Activated CD8-positive, alpha-beta memory T cell treated with anti-CD3 and anti-CD28 coated beads for 4 hours (primary cell): ENCODE results near the gene CRYBG3.

Experiments used
- DNase-seq, 2 donors: peaks; one replicate each; pipeline ENCODE4 v3.0.0-alpha.2; 2020; ENCODE audit warnings: low read depth in 2 of 2

The CRYBG3 gene

DNA sequence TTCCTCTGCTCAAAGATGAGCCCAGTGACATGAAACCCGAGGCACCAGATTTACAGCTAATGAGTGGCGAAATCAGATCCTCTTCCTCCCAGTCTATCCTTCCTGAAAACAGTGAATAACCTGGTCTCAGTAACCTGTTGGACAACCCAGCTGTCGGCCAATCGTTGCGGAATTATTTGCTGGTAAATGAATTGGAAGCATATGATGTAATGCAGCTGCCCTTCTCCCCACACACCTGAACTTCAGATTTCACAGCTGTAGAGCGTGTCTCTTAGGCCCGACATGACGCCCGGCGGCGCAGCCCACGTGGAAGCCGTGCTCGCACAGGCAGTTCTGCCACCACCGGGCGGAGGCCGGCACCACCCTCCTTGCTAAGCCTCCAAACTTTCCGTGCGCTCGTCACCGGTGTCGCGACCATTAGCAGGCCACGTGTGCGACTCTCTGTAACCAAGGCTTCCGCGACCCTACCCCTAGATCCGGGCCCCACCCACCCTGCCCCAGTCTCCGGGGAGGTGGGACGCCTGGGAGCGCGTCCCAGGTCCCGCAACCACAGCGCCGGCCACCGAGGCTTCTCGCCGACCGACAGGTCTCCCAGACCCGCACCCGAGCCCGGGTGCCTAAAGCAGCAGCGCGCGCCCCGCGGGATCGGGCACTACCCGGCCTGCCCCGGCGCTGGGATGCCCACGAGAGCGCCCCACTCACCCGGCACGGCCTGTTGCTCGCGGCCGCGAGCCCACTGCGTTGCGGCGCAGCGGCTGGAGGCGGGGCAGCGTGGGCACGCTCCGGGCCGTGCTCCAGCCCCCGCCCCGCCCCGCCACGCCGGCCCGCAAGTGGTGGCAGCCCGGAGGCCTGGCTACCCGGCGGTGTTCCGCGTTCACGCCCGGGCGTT is 150.1 kb downstream of the CRYBG3 start, which contains the start of gene RIOX2:
TSS of gene RIOX2 (minus strand) at position 753 of the 889 bp plus-strand sequence. CDS start 4,838 bp downstream, outside the sequence.
- DNase-seq: peak; percentile 50 to 66

- DNase-seq: no peak
Measured at GRCh38 chr3:97972976-97973375, 151.2 kb downstream of the CRYBG3 start.

- DNase-seq: no peak
Measured at GRCh38 chr3:97974996-97975395, 153.2 kb downstream of the CRYBG3 start.

GRCh38 chr3:97975466-97975865 is 153.7 kb downstream of the CRYBG3 start:
- DNase-seq: no peak

DNA sequence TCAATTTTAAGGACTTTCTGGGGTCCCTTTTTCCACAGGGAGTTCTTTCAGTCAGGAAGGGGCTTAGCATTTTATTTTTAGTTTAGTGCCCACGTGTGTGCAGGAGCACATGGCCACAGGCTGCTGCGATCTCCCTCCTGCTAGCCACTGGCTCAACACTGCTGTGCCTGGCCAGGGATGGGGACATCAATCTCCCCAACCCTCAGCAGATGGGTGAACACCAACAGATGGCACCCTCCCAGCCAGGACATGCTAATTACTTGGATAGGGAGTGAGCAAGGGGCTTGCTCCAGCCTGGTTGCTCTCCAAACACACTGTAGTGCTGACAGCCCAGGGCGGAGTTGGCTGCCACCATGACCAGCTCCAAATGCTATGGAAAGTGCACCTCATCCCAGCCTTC is 157.8 kb downstream of the CRYBG3 start:
- no peak for DNase-seq

DNA sequence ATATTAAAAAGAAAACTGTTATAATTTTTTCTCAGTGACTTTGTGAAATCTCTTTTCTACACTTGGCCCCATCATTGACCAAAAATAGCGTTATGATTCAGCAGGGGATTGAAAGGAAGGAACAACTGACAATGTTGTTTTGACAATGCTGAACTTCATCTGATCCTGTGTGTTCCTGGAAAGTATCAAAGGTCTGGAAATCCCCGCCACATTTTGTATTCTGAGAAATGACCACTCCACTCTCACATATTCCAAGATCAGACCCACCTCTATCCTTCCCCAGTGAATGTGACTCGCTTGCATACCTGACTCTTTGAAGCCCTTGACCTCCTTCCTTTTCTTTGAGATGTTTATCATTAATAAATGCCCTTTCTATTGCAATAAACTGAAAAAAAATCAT is 160.1 kb downstream of the CRYBG3 start:
- DNase-seq: no peak

DNA sequence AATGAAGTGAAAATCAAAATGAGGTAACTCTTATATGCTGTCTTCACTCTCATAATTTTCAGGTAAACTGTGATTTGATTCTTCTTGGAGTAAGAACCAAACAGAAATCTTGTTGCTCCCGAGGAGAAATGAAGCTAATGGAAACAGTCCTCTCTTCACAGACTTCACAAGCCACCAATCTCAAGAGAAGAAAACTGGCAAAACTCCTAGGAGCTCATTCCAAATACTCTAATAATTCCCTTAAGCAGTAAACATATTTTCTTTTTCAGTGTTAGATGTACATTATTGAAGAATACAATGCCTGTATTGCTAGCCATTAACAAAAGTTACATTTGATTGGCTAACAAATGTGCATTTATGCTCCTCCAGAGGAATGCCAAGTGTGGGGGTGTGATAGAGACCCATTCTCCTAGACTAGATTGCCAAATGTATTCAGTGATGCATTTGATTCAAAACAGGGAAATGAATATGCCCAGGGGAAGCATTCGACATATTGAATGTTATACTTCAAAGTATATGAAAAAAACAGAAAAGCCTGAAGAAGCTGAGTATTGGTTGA is 162.2 kb downstream of the CRYBG3 start:
- no peak for DNase-seq

DNA sequence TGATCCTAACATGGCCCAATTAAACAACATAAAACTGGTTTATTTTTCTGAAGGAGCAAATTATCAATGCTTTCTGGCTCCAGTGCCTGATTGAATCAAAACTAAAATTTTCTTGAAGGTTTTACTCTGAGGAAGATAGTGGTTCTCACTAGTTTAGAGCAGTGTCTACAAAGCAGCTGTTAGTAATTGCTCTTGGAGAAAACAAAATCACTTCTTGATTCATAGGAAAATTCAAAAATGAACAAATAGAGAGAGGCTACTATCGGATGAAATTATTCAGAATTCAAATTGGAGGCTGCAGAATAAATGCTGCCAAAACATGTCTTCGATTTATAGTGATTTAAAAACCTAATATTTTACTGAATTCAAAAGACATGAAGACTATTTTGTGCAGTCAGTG is 165.5 kb downstream of the CRYBG3 start:
- DNase-seq: no peak

DNA sequence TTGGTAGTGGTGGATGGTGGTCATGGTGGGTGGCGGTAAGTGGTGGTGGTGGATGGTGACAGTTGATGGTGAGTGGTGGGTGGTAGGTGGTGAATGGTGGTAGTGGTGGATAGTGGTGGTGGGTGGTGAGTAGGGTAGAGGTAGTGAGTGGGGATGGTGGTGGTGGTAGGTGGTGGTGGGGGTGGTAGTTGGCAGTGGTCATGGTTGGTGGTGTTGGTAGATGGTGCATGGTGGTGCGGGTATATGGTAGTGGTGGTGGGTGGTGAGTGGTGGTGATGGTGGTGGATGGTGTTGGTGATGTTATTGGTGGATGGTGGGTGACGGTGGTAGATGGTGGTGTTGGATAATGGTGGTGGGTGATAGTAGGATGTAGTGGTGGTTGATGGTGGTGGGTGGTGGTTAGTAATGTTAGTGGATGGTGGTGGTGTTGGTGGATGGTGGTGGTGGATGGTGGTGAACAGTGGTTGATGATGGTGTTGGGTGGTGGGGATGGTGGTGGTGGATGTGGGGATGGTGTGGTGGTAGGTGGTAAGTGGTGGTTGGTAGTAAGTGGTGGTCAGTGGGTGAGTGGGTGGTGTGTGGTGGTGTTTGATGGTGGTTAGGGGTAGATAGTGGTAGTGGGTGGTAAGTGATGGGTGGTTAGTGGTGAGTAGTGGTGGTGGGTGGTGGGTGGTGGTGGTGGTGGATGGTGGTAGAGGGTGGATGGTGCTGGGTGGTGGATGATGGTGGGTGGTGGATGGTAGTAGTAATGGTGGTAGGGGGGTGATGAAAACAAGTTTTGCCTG is 167.2 kb downstream of the CRYBG3 start:
- no peak for DNase-seq

GRCh38 chr3:97990624-97991292 is 168.9 kb downstream of the CRYBG3 start:
- no peak for DNase-seq

- no peak for DNase-seq
Measured at GRCh38 chr3:97991293-97991682, 169.5 kb downstream of the CRYBG3 start.

- no peak for DNase-seq
Measured at GRCh38 chr3:97992547-97993173, 170.8 kb downstream of the CRYBG3 start.

- DNase-seq: no peak
Measured at GRCh38 chr3:97993526-97993925, 171.7 kb downstream of the CRYBG3 start.

DNA sequence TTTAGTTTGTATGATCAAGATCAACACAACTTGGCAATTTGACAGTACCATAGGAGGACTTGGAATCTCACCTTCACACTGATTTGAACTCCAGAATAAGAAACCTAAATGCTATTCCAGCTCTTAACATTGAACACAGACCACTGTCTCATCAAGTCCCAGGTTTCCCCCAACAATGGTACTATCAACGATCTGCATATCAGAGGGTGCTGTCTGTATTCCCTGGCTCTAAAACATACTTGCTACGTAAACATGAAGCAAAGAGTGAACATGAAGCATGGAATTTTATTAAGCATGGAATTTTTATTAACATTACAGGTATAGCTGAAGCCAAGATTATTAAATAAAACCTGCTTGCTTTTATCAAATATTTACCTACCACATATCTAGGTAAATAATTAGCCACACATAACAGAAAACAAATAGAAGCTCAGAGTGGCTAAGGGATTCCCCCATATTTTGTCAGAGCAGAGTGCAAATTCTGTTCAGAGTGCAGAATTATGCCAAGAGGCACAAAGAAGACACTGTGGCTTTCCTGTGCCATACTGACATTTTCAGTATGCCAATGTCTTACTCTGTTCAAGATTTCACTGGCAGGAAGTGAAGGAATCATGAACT is 172.6 kb downstream of the CRYBG3 start:
- DNase-seq: no peak
